Endodermal cell (in vitro differentiated cells): ENCODE results near the gene ITGA2B. TPM values are rescaled to one million over a fixed set of nuclear protein-coding genes. Genes with fewer than 3 reads are reported as not detected.

Experiments
- DNase-seq: peaks from one replicate; pipeline ENCODE4 v3.0.0-alpha.2; 2017
- H3K27ac ChIP-seq: 2 replicates; pipeline ENCODE4 v1.5.1; 2013; ENCODE audit warnings: mild to moderate bottlenecking, low read depth, low read length, moderate library complexity
- H3K27me3 ChIP-seq: 2 replicates; pipeline ENCODE4 v1.6.1; 2013; ENCODE audit warnings: mild to moderate bottlenecking, low read length, moderate library complexity; ENCODE audit not compliant: insufficient read depth, control insufficient read depth, poor library complexity, severe bottlenecking
- H3K36me3 ChIP-seq: 2 replicates; pipeline ENCODE4 v1.7.0; 2013; ENCODE audit warnings: mild to moderate bottlenecking, low read length, moderate library complexity; ENCODE audit not compliant: control insufficient read depth, insufficient read depth
- H3K4me1 ChIP-seq: one replicate; pipeline ENCODE4 v1.7.0; 2013; ENCODE audit warnings: low read length; ENCODE audit not compliant: control insufficient read depth, insufficient read depth
- H3K4me3 ChIP-seq: 2 replicates; pipeline ENCODE4 v1.5.1; 2013; ENCODE audit warnings: mild to moderate bottlenecking, low read length, moderate library complexity
- H3K9ac ChIP-seq: 2 replicates; pipeline ENCODE4 v1.6.1; 2013; ENCODE audit warnings: mild to moderate bottlenecking, low read length, moderate library complexity; ENCODE audit not compliant: poor library complexity, severe bottlenecking; ENCODE audit errors: extremely low read depth
- H3K9me3 ChIP-seq: 2 replicates; pipeline ENCODE4 v1.6.1; 2013; ENCODE audit warnings: mild to moderate bottlenecking, low read length, moderate library complexity; ENCODE audit not compliant: control insufficient read depth
- H3K27ac Mint-ChIP-seq: 2 replicates; pipeline ENCODE4 v1.8.0; 2020; ENCODE audit warnings: mixed read lengths
- H3K27me3 Mint-ChIP-seq: 2 replicates; pipeline ENCODE4 v1.8.0; 2021; ENCODE audit warnings: mild to moderate bottlenecking, mixed read lengths; ENCODE audit not compliant: insufficient read depth
- H3K36me3 Mint-ChIP-seq: 2 replicates; pipeline ENCODE4 v1.8.0; 2020; ENCODE audit warnings: low read depth, mixed read lengths
- H3K4me1 Mint-ChIP-seq: 2 replicates; pipeline ENCODE4 v1.8.0; 2020; ENCODE audit warnings: mixed read lengths
- H3K4me3 Mint-ChIP-seq: 2 replicates; pipeline ENCODE4 v1.8.0; 2020; ENCODE audit warnings: mild to moderate bottlenecking, moderate library complexity, mixed read lengths
- H3K9me3 Mint-ChIP-seq: 2 replicates; pipeline ENCODE4 v1.8.0; 2020; ENCODE audit warnings: mild to moderate bottlenecking, mixed read lengths
- CTCF ChIP-seq: fragments of 200-600 bp; sonication (generic); conservative IDR thresholded peaks from 2 replicates; pipeline ENCODE4 v1.5.0; 2021; ENCODE audit warnings: antibody characterized with exemption, mild to moderate bottlenecking
- WGBS, 2 experiments: methylation state at CpG; one replicate each; pipeline versions ENCODE4 v1.1.5 to v1.1.7; 2013; ENCODE audit warnings: missing lambda C conversion rate in 2 of 2, mixed read lengths in 1 of 2; ENCODE audit not compliant: insufficient coverage in 1 of 2, insufficient read length in 1 of 2; 5-methylcytosine and 5-hydroxymethylcytosine counted together
- total RNA-seq, 2 donors: library from RNA; stranded (reverse); fragmentation: NEBNext Ultra II Directional in 1 of 2; extraction: Animal tissue kit (Norgen Biotek cat#: 25700) in 1 of 2; gene quantifications; 2 replicates in 1 of 2; 3 replicates in 1 of 2; pipeline ENCODE4 v1.2.1, GENCODE V29; 2021

Gene ITGA2B
- total RNA-seq, 2 donors from 2014 or later, result 5.2 to 8.5 TPM

GRCh38 chr17:44361292-44362260, 27.9 kb downstream of the ITGA2B start:
- Histone ChIP-seq H3K27me3 (peaks cover 5% of the 10 kb centered on the region), H3K9ac (no peak overlapping the region), H3K4me3 (peak overlapping the region; percentile 87), H3K36me3 (peaks cover 23% of the 10 kb centered on the region), H3K27ac (no peak overlapping the region), H3K4me1 (peaks cover 20% of the 10 kb centered on the region), H3K9me3 (no peaks in the 10 kb centered on the region)
- Mint-ChIP-seq H3K27ac (no peak overlapping the region), H3K27me3 (peaks cover 27% of the 10 kb centered on the region), H3K9me3 (no peaks in the 10 kb centered on the region), H3K4me3 (peak overlapping the region; percentile 73), H3K4me1 (peaks cover 16% of the 10 kb centered on the region), H3K36me3 (peaks cover 12% of the 10 kb centered on the region)
- TF ChIP-seq CTCF, result no peak
- WGBS, 2 experiments, result 74 to 79% methylated on average over 3 to 11 of the region's 11 CpGs
- DNase-seq, result peak; percentile 82

- DNase-seq, result no peak
- Mint-ChIP-seq H3K4me1 (peaks cover 16% of the 10 kb centered on the region), H3K27ac (no peak overlapping the region), H3K4me3 (peak overlapping the region; percentile 73), H3K9me3 (no peaks in the 10 kb centered on the region), H3K36me3 (peaks cover 12% of the 10 kb centered on the region), H3K27me3 (peaks cover 20% of the 10 kb centered on the region)
- no peak overlapping the region for H3K27ac ChIP-seq
- no peaks in the 10 kb centered on the region for H3K9me3 ChIP-seq
- WGBS, 2 experiments, result 76 to 80% methylated on average over 3 to 5 of the region's 5 CpGs
- no peak for TF ChIP-seq CTCF
- H3K27me3 ChIP-seq, result no peaks in the 10 kb centered on the region
- H3K36me3 ChIP-seq, result peaks cover 25% of the 10 kb centered on the region
- H3K4me1 ChIP-seq, result peaks cover 20% of the 10 kb centered on the region
- H3K4me3 ChIP-seq, result no peak overlapping the region
- H3K9ac ChIP-seq, result no peak overlapping the region
Observed at GRCh38 chr17:44360826-44361225, 28.6 kb downstream of the ITGA2B start.

GRCh38 chr17:44360144-44360533, 29.3 kb downstream of the ITGA2B start:
- no peak overlapping the region for H3K4me3 Mint-ChIP-seq

More at GRCh38 chr17:44360144-44360533, 29.3 kb downstream of the ITGA2B start:
- TF ChIP-seq CTCF, result no peak
- no peak for DNase-seq
- no peaks in the 10 kb centered on the region for H3K27me3 ChIP-seq
- no peak overlapping the region for H3K27ac ChIP-seq
- peaks cover 13% of the 10 kb centered on the region for H3K27me3 Mint-ChIP-seq
- no peak overlapping the region for H3K27ac Mint-ChIP-seq
- no peaks in the 10 kb centered on the region for H3K9me3 Mint-ChIP-seq
- H3K9me3 ChIP-seq, result no peaks in the 10 kb centered on the region
- peaks cover 12% of the 10 kb centered on the region for H3K36me3 Mint-ChIP-seq
- WGBS, 2 experiments, result 92 to 99% methylated on average over 5 to 6 of the region's 6 CpGs
- H3K9ac ChIP-seq, result no peak overlapping the region
- peaks cover 30% of the 10 kb centered on the region for H3K36me3 ChIP-seq
- H3K4me1 ChIP-seq, result peaks cover 20% of the 10 kb centered on the region
- H3K4me3 ChIP-seq, result no peak overlapping the region
- peaks cover 16% of the 10 kb centered on the region for H3K4me1 Mint-ChIP-seq
